Ascending aorta (tissue), 2 donors: ENCODE measurements around the gene CNST. TPM values are rescaled to one million over a fixed set of nuclear protein-coding genes. Genes with fewer than 3 reads are reported as not detected.
"Not testable (repeated sequence)": the region's sequence is repeated elsewhere in the genome, so short reads cannot be mapped to it uniquely, and the experiment has no call there.

ENCODE experiments used
- DNase-seq, 2 donors: peaks; one replicate each; pipeline ENCODE4 v3.0.0-alpha.2; 2019; ENCODE audit warnings: low spot score in 2 of 2
- H3K27ac ChIP-seq, 2 donors: fragments of 200-600 bp; sonication (generic); one replicate each; pipeline ENCODE4 v1.5.1; 2016 to 2017; ENCODE audit warnings: mild to moderate bottlenecking in 1 of 2
- H3K27me3 ChIP-seq: fragments of 200-600 bp; sonication (generic); one replicate; pipeline ENCODE4 v1.5.1; 2017
- H3K36me3 ChIP-seq, 2 donors: fragments of 200-600 bp; sonication (generic); one replicate each; pipeline ENCODE4 v1.5.1; 2016
- H3K4me1 ChIP-seq, 2 donors: fragments of 200-600 bp; sonication (generic); one replicate each; pipeline ENCODE4 v1.5.1; 2016 to 2017; ENCODE audit warnings: mild to moderate bottlenecking in 1 of 2
- H3K4me3 ChIP-seq, 2 donors: fragments of 200-600 bp; sonication (generic); one replicate each; pipeline ENCODE4 v1.5.1; 2016 to 2017; ENCODE audit warnings: mild to moderate bottlenecking in 1 of 2
- H3K9me3 ChIP-seq, 2 donors: fragments of 200-600 bp; sonication (generic); one replicate each; pipeline ENCODE4 v1.5.1; 2016
- intact Hi-C: fragments of 100-400 bp; cut with DNase I; formaldehyde crosslinking; loops from one replicate; pipeline ENCODE4 v1.15.1; 2023
- total RNA-seq: library from RNA; depleted of rRNA; stranded (reverse); fragments of >200 nt; gene quantifications from one replicate; pipeline ENCODE4 v1.1.0, GENCODE V29; 2016
- TF ChIP-seq, protein P1 (sequence below), 3 experiments: fragments of 200-600 bp in 2 of 3; fragments of 450-650 bp in 1 of 3; sonication (generic) in 2 of 3; IDR thresholded peaks; one replicate each; pipeline ENCODE4 v1.5.1; 2016 to 2019; ENCODE audit warnings: antibody characterized with exemption in 3 of 3, mild to moderate bottlenecking in 1 of 3, moderate library complexity in 1 of 3

The CNST gene
- total RNA-seq, 1 donor from 2014 or later = 125 TPM

DNA sequence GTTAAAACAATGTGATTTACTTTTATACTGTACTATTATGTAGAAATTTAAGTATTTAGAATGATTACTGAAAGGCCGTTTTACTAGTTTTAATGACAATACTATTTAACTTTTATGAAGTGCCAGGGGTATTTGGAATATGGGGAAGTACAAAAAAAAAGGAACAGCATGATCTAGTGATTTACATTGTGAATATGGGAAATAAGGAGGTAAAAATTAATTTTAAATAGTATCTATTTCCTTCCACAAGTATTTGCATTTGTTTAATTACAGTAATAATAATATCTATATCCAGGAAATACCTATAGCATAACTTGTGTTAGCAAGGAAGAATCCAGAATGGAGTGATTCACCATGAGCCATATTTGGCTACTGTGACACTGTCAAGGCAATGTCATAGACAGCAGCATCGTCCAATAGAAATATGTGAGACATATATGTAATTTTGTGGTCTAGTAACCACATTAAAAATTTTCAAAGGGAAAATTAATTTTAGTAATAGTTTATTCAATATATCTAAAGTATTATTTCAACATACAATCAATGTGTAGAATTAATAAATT is 22.0 kb downstream of the CNST start:
- no peaks in the 10 kb centered on the region for H3K9me3 ChIP-seq
- H3K4me1 ChIP-seq = peaks cover 0 to 24% of the 10 kb centered on the region in 2 donors
- no peaks in the 10 kb centered on the region for H3K27me3 ChIP-seq
- DNase-seq = no peak
- TF ChIP-seq, protein P1, sequence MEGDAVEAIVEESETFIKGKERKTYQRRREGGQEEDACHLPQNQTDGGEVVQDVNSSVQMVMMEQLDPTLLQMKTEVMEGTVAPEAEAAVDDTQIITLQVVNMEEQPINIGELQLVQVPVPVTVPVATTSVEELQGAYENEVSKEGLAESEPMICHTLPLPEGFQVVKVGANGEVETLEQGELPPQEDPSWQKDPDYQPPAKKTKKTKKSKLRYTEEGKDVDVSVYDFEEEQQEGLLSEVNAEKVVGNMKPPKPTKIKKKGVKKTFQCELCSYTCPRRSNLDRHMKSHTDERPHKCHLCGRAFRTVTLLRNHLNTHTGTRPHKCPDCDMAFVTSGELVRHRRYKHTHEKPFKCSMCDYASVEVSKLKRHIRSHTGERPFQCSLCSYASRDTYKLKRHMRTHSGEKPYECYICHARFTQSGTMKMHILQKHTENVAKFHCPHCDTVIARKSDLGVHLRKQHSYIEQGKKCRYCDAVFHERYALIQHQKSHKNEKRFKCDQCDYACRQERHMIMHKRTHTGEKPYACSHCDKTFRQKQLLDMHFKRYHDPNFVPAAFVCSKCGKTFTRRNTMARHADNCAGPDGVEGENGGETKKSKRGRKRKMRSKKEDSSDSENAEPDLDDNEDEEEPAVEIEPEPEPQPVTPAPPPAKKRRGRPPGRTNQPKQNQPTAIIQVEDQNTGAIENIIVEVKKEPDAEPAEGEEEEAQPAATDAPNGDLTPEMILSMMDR (IDR thresholded peaks at IDR 0.05) = no peak
- peaks cover 5 to 9% of the 10 kb centered on the region in 2 donors for H3K36me3 ChIP-seq
- peak overlapping the region; percentile 12 to 79 for H3K27ac ChIP-seq
- peak overlapping the region in 1 of 2 donors; percentile 34 for H3K4me3 ChIP-seq
- intact Hi-C loops = no loop called here

DNA sequence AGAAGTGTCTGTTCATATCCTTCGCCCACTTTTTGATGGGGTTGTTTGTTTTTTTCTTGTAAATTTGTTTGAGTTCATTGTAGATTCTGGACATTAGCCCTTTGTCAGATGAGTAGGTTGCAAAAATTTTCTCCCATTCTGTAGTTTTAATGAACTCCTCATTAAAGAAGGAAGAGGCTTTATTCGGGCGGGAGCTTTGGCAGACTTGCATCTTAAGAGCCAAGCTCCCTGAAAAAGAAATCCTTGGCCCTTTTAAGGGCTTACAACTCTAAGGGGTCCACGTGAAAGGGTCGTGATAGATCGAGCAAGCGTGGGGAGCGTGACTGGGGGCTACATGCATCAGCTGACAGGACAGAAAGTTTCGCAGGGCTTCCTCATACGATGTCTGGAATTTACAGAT is 23.7 kb downstream of the CNST start:
- peaks cover 0 to 25% of the 10 kb centered on the region in 2 donors for H3K4me1 ChIP-seq
- not testable (repeated sequence) for H3K4me3 ChIP-seq, H3K27ac ChIP-seq

DNA sequence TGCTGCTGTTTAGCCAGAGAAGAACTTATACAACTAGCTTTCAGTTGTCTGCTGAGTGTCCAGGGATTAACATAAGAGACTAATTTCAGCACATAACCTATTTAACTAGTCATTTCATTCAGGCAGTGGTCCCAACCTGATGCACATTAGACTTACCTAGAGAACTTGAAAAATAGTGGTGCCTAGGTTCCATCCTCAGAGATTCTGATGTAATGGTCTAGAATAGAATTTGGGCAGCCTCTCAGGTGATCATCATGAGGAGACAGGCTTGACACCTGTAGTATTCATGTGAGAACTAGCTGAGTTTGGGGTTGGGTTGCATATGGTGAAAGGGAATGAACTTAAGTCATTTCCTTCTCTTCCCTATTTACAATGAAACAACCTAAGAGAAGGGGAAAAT is 24.8 kb downstream of the CNST start:
- peaks cover 0 to 21% of the 10 kb centered on the region in 2 donors for H3K4me1 ChIP-seq
- no peak for DNase-seq
- H3K27ac ChIP-seq = no peak overlapping the region
- H3K36me3 ChIP-seq = no peaks in the 10 kb centered on the region
- H3K4me3 ChIP-seq = no peak overlapping the region
- no peaks in the 10 kb centered on the region for H3K27me3 ChIP-seq
- intact Hi-C loops = no loop called here
- no peaks in the 10 kb centered on the region for H3K9me3 ChIP-seq
- TF ChIP-seq, protein P1 (IDR thresholded peaks at IDR 0.05) = no peak

More for the DNA sequence above, 23.7 kb downstream of the CNST start:
- H3K9me3 ChIP-seq, H3K36me3 ChIP-seq, DNase-seq, intact Hi-C loops, H3K27me3 ChIP-seq: not testable (repeated sequence)

DNA sequence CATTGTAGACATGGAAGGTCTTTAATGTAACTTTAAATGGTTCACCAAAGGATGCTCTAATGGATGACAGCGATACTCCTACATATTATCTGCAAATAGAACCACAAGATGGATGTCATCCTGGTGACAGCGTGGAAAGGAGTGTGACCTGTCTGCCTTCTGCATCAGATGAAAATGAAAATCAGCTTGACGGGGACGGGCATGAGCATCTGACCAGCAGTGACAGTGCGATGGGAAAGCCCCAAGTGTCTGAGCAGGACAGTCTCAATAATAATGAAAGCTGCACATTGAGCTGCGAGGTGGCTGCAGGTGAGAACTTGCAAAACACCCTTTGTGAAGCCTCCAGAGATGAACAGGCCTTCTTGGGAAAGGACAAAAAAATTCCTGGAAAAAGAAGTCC is 25.2 kb downstream of the CNST start:
- DNase-seq = no peak
- Histone ChIP-seq H3K36me3 (no peaks in the 10 kb centered on the region), H3K9me3 (no peaks in the 10 kb centered on the region), H3K4me1 (peaks cover 0 to 21% of the 10 kb centered on the region in 2 donors), H3K27ac (no peak overlapping the region), H3K27me3 (no peaks in the 10 kb centered on the region), H3K4me3 (no peak overlapping the region)
- TF ChIP-seq, protein P1 (IDR thresholded peaks at IDR 0.05) = no peak
- intact Hi-C loops = no loop called here

DNA sequence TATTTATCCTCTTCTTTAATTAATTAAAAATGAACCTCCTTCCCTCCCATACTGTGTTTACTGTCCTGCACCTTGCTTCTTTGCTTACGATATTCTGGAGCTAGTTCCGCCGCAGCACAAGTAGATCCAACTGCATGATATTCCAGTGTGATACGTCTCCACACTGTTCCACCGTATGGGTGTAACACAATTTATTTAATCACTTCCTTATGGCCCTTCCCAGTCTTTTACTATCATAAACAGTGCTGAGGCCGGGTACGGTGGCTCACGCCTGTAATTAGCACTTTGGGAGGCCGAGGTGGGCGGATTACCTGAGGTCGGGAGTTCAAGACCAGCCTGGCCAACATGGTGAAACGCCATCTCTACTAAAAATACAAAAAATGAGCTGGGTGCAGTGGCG is 25.7 kb downstream of the CNST start:
- TF ChIP-seq, protein P1 (IDR thresholded peaks at IDR 0.05) = no peak
- DNase-seq = no peak
- no peaks in the 10 kb centered on the region for H3K36me3 ChIP-seq
- no peak overlapping the region for H3K4me3 ChIP-seq
- H3K27ac ChIP-seq = no peak overlapping the region
- no peaks in the 10 kb centered on the region for H3K9me3 ChIP-seq
- peaks cover 0 to 18% of the 10 kb centered on the region in 2 donors for H3K4me1 ChIP-seq
- no peaks in the 10 kb centered on the region for H3K27me3 ChIP-seq
- intact Hi-C loops = no loop called here

DNA sequence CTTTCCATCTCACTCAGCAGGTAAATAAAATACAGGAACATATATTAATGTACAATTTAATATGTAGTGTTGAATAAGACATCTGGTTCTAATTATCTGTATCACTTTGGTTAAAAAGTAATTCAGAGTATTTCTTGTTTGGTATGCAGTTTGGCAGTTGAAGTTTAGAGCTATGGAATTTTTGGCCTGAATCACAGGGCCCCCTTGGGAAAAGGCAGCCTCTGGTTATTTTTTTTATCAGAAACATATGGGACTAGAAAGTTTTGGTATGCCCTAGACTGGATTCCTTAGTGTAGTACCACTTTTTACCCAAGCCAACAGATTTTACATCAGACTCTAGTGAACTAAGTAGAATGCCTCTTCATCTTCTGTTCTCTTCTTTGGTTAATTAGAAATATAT is 26.4 kb downstream of the CNST start:
- no peaks in the 10 kb centered on the region for H3K36me3 ChIP-seq
- no peak overlapping the region for H3K4me3 ChIP-seq
- intact Hi-C loops = no loop called here
- TF ChIP-seq, protein P1 (IDR thresholded peaks at IDR 0.05) = no peak
- H3K4me1 ChIP-seq = peaks cover 0 to 14% of the 10 kb centered on the region in 2 donors
- peak overlapping the region in 1 of 2 donors; percentile 48 for H3K27ac ChIP-seq
- H3K27me3 ChIP-seq = no peaks in the 10 kb centered on the region
- no peak for DNase-seq
- H3K9me3 ChIP-seq = no peaks in the 10 kb centered on the region
